GM12873 (cell line): Measurements from ENCODE around the gene SYNPO2.

Experiments
- CTCF ChIP-seq: IDR thresholded peaks from 2 replicates; pipeline ENCODE4 v1.5.1; 2012; ENCODE audit warnings: low read depth, mild to moderate bottlenecking, moderate library complexity, low read length, control low read depth; ENCODE audit not compliant: insufficient read depth; ENCODE audit errors: missing control alignments

The SYNPO2 gene

GRCh38 chr4:119084513-119084912 is 195.9 kb downstream of the SYNPO2 start:
- TF ChIP-seq CTCF: no peak

GRCh38 chr4:119087121-119087520 is 198.5 kb downstream of the SYNPO2 start:
- TF ChIP-seq CTCF: no peak

GRCh38 chr4:119087656-119088055 is 199.0 kb downstream of the SYNPO2 start:
- TF ChIP-seq CTCF: no peak

DNA sequence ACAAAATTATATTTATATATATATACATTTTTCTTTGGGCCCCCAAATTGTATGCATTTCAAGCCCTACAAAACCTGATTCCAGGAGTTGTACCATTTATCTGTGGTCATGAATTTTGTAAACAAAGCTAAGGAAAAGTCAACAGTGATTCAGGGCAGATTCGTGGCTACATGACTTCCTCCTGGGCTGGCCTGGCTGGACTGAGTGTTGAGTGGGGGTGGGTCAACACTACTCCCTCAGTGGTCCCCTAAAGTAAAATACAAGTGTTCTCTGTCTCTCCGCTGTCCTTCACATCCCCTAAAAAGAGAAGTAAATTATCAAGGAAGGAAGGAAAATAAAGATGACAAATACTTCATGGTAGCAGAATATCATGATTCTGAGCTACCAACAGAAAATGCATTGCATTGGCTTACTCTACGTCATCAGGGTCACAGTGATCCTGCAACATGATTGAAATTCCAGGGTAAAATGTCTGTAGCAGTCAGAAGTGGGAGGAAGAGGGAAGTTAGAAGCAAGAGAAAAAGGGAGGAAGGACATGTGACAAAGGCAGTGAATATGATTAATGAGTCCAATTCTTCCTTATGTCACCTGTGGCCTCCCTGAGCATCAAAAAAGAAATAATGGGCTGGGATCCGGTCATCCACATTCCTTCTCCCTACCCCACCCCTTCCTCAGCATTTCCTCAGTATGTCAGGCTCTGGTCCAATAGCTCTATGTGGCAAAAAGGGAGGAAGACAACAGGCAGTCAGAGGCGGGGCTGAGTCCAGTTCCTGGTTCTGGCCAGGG is 204.6 kb downstream of the SYNPO2 start:
- TF ChIP-seq CTCF: no peak

DNA sequence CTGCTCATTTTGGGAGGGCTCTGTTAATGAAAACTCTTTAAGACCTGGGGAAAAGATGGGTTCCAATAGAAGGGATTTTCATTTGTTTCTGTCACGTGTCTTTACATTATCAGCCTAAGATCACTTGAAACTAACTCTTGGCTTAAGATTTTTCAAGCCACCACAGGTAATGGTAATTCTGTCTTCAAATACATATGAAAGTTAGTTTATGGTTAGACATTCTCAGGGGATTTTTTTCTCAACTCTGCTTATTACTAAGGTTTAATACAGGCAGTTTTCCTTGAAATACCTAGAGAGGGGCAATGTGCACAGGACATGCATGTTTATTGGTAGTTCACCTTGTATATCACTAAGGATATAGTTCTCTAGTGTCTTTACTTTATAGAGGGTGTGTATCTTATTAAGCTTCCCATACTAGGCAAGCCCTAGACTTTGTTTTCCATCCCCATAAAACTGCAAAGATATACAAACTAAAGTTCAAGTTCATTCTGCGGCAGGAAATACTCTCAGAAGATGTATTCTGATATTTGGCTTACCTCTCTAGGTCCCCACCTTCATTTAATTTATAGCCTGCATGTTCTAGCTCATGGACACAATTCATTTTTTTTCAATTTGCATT is 208.7 kb downstream of the SYNPO2 start:
- no peak for TF ChIP-seq CTCF

- no peak for TF ChIP-seq CTCF
These were observed 209.7 kb downstream of the SYNPO2 start for GRCh38 chr4:119098306-119098705.

DNA sequence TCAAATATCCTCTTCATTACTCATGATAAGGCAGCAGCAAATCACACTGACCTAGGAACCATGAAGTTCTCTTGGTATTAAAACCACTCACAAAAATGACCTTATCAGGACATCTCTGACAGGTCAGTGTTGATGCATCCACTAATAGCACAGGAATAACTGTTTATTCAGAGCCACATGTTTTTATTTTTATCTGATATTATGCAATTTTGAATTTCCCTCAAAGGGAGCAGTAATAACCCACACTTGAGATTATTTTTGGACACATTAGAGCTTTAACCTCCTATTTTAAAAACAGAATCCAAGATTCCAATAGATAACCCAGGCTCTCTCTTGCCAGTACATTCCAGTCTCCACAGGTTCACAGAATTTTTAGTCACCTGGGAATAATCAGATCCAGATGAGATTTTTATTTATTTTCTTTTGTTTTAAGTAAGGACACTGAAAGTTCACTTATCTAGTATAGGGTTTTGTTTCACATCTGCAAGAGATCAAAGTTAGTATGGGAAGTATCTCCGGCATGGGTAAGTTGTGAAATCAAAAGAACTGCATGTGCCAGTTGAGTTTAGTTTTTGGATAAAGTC is 210.7 kb downstream of the SYNPO2 start:
- no peak for TF ChIP-seq CTCF
